A549 (cell line): ENCODE data around the gene QPCTL. TPM values are rescaled to one million over a fixed set of nuclear protein-coding genes. Genes with fewer than 3 reads are reported as not detected.

Experiments used
- ATAC-seq, 2 experiments: fragments of 200-7000 bp in 1 of 2; fragments of >200 bp in 1 of 2; cut with Nextera tagmentation in 1 of 2; cut with Tn5 transposase in 1 of 2; 3 replicates each; pipeline versions ENCODE4 v1.8.0 to v1.9.1; 2018 to 2020; ENCODE audit warnings: mild to moderate bottlenecking in 1 of 2, moderate library complexity in 1 of 2
- CTCF ChIA-PET: fragments of 300-600 bp; sonication (Branson Sonifier 250); formaldehyde crosslinking; extraction: SDS; loops from one replicate; lab custom pipeline; 2021; ENCODE audit warnings: antibody characterized with exemption, inconsistent platforms; lab: Yijun Ruan, JAX
- POLR2A ChIA-PET: fragments of 350-600 bp; formaldehyde crosslinking; extraction: SDS; loops from one replicate; lab custom pipeline; 2021; ENCODE audit warnings: antibody characterized with exemption, inconsistent platforms; lab: Yijun Ruan, JAX
- DNase-seq, 2 experiments: peaks; one replicate each; pipeline versions ENCODE4 v3.0.0 to v3.0.0-alpha.2; 2011 to 2016; ENCODE audit warnings: low read depth in 1 of 2, low spot score in 1 of 2
- FAIRE-seq: peaks from 2 replicates; lab custom pipeline; 2011; peaks lifted over from hg19 to GRCh38; lab: Jason Lieb, UNC
- H3K27ac ChIP-seq, 2 experiments: fragments of >200 bp; sonication (Bioruptor Twin); formaldehyde crosslinking; 3 replicates each; pipeline ENCODE4 v1.5.1; 2016 to 2017
- H3K4me1 ChIP-seq: fragments of >200 bp; sonication (Bioruptor Twin); formaldehyde crosslinking; 3 replicates; pipeline ENCODE4 v1.6.1; 2016
- H3K4me2 ChIP-seq: fragments of >200 bp; sonication (Bioruptor Twin); formaldehyde crosslinking; 3 replicates; pipeline ENCODE4 v1.6.1; 2016
- H3K4me3 ChIP-seq: fragments of >200 bp; sonication (Bioruptor Twin); formaldehyde crosslinking; 3 replicates; pipeline ENCODE4 v1.5.1; 2016
- H3K9me3 ChIP-seq: fragments of >200 bp; sonication (Bioruptor Twin); formaldehyde crosslinking; 3 replicates; pipeline ENCODE4 v1.6.1; 2016
- ATOH8 ChIP-seq: fragments of 250-450 bp; sonication (Bioruptor Pico); IDR thresholded peaks from 2 replicates; pipeline ENCODE4 v1.5.0; 2020; ENCODE audit warnings: low read depth, mild to moderate bottlenecking, moderate library complexity
- BCL3 ChIP-seq: fragments of >200 bp; sonication (Bioruptor Twin); formaldehyde crosslinking; IDR thresholded peaks from 3 replicates; pipeline ENCODE4 v1.6.1; 2016
- BHLHE40 ChIP-seq: IDR thresholded peaks from 2 replicates; pipeline ENCODE4 v1.6.1; 2012; ENCODE audit warnings: low read depth, low read length, inconsistent platforms
- CBX8 ChIP-seq: fragments of 200-600 bp; sonication (generic); IDR thresholded peaks from 2 replicates; pipeline ENCODE4 v1.6.1; 2016
- CTCF ChIP-seq: fragments of >200 bp; sonication (Bioruptor Twin); formaldehyde crosslinking; IDR thresholded peaks from 3 replicates; pipeline ENCODE4 v1.5.1; 2016
- EHF ChIP-seq: fragments of 250-450 bp; sonication (Bioruptor Pico); IDR thresholded peaks from 2 replicates; pipeline ENCODE4 v1.5.0; 2020; ENCODE audit warnings: mild to moderate bottlenecking
- ELK1 ChIP-seq: fragments of 150-350 bp; IDR thresholded peaks from 2 replicates; pipeline ENCODE4 v1.6.1; 2014; ENCODE audit warnings: low read depth, mild to moderate bottlenecking, low read length
- EP300 ChIP-seq, 2 experiments: fragments of >200 bp; sonication (Bioruptor Twin); formaldehyde crosslinking; IDR thresholded peaks; 2 replicates in 1 of 2; 3 replicates in 1 of 2; pipeline ENCODE4 v1.6.1; 2016 to 2017
- FOXS1 ChIP-seq: fragments of 250-450 bp; sonication (Bioruptor Pico); IDR thresholded peaks from 2 replicates; pipeline ENCODE4 v1.5.0; 2020; ENCODE audit warnings: mild to moderate bottlenecking, moderate library complexity
- HDAC2 ChIP-seq: fragments of 200-600 bp; sonication (generic); IDR thresholded peaks from 2 replicates; pipeline ENCODE4 v1.6.1; 2016
- JUN ChIP-seq, 2 experiments: fragments of >200 bp; sonication (Bioruptor Twin); formaldehyde crosslinking; IDR thresholded peaks; 2 replicates in 1 of 2; 3 replicates in 1 of 2; pipeline ENCODE4 v1.6.1; 2016 to 2017
- KDM5A ChIP-seq: fragments of 200-600 bp; sonication (generic); IDR thresholded peaks from 2 replicates; pipeline ENCODE4 v1.6.1; 2016; ENCODE audit warnings: antibody characterized with exemption, mild to moderate bottlenecking
- MAFK ChIP-seq: fragments of 450-650 bp; IDR thresholded peaks from 2 replicates; pipeline ENCODE4 v1.6.1; 2014; ENCODE audit not compliant: partially characterized antibody
- MAX ChIP-seq: IDR thresholded peaks from 2 replicates; pipeline ENCODE4 v1.6.1; 2012
- MAZ ChIP-seq: fragments of 150-350 bp; IDR thresholded peaks from 2 replicates; pipeline ENCODE4 v1.6.1; 2014; ENCODE audit warnings: antibody characterized with exemption, low read depth, low read length, borderline replicate concordance
- NFE2L2 ChIP-seq: fragments of 150-350 bp; conservative IDR thresholded peaks from 2 replicates; pipeline ENCODE4 v1.6.1; 2014; ENCODE audit warnings: low read length
- POLR2A ChIP-seq: IDR thresholded peaks from 2 replicates; pipeline ENCODE4 v1.6.1; 2012; ENCODE audit warnings: mild to moderate bottlenecking, low read length
- RAD21 ChIP-seq, 2 experiments: fragments of >200 bp in 1 of 2; sonication (Bioruptor Twin) in 1 of 2; formaldehyde crosslinking in 1 of 2; IDR thresholded peaks in 1 of 2; conservative IDR thresholded peaks in 1 of 2; 2 replicates in 1 of 2; 3 replicates in 1 of 2; pipeline ENCODE4 v1.6.1; 2012 to 2018; ENCODE audit warnings: inconsistent platforms in 1 of 2
- RARB ChIP-seq: fragments of 250-450 bp; sonication (Bioruptor Pico); IDR thresholded peaks from 2 replicates; pipeline ENCODE4 v1.8.0; 2021; ENCODE audit warnings: mild to moderate bottlenecking, moderate library complexity
- RCOR1 ChIP-seq: fragments of 150-350 bp; IDR thresholded peaks from 2 replicates; pipeline ENCODE4 v1.6.1; 2014; ENCODE audit warnings: antibody characterized with exemption, low read length, low read depth
- SMC3 ChIP-seq: fragments of >200 bp; sonication (Bioruptor Twin); formaldehyde crosslinking; IDR thresholded peaks from 3 replicates; pipeline ENCODE4 v1.6.1; 2018; ENCODE audit warnings: inconsistent platforms
- TFCP2L1 ChIP-seq: fragments of 250-450 bp; sonication (Bioruptor Pico); IDR thresholded peaks from 2 replicates; pipeline ENCODE4 v1.5.0; 2021; ENCODE audit warnings: mild to moderate bottlenecking
- TP53 ChIP-seq: fragments of 250-450 bp; sonication (Bioruptor Pico); IDR thresholded peaks from 2 replicates; pipeline ENCODE4 v1.5.0; 2021; ENCODE audit warnings: mild to moderate bottlenecking, moderate library complexity
- USF2 ChIP-seq: fragments of 450-650 bp; IDR thresholded peaks from 2 replicates; pipeline ENCODE4 v1.6.1; 2014; ENCODE audit warnings: antibody characterized with exemption
- ZFP36 ChIP-seq: fragments of 450-650 bp; IDR thresholded peaks from 2 replicates; pipeline ENCODE4 v1.6.1; 2014; ENCODE audit warnings: borderline replicate concordance; ENCODE audit not compliant: partially characterized antibody
- WGBS: methylation state at CpG from one replicate; pipeline ENCODE4 v1.1.6; 2017; ENCODE audit errors: missing lambda C conversion rate; 5-methylcytosine and 5-hydroxymethylcytosine counted together
- polyA plus RNA-seq, 4 experiments: library from polyadenylated mRNA; depleted of rRNA in 3 of 4; stranded (reverse); fragments of >200 nt; fragmentation: RNase III in 1 of 4; extraction: RNeasy Plus Mini Kit Qiagen cat#74134 plus additional on column Dnase treatment in 1 of 4; gene quantifications; 2 replicates in 3 of 4; 3 replicates in 1 of 4; pipeline ENCODE4 v1.2.3, GENCODE V29; 2011 to 2017

QPCTL gene
- polyA plus RNA-seq, 2 of the 4 experiments (the other 2 are of a cell fraction): 9.4 to 10.4 TPM

GRCh38 chr19:45677351-45678230, 14.9 kb upstream of the QPCTL start:
- TF ChIP-seq BHLHE40: no peak
- TF ChIP-seq EHF (CRISPR knock-in tag): no peak
- TF ChIP-seq USF2: no peak
- TF ChIP-seq EP300 (IDR thresholded peaks at IDR 0.05): no peak
- peak in 1 of 2 experiments; percentile 26; a peak in 1 of 5 replicates for TF ChIP-seq RAD21 (conservative IDR thresholded peaks at IDR 0.05 in 1 of 2, IDR thresholded peaks at IDR 0.05 in 1 of 2)
- no peak for TF ChIP-seq TP53 (CRISPR knock-in tag)
- TF ChIP-seq CBX8: no peak
- no peak for TF ChIP-seq KDM5A
- TF ChIP-seq ELK1: no peak
- no peak for TF ChIP-seq NFE2L2
- no peak for TF ChIP-seq RCOR1
- TF ChIP-seq FOXS1 (CRISPR knock-in tag): no peak
- no peak for TF ChIP-seq JUN (IDR thresholded peaks at IDR 0.05)
- no peak for TF ChIP-seq TFCP2L1 (CRISPR knock-in tag)
- no peak for TF ChIP-seq SMC3
- TF ChIP-seq ATOH8 (CRISPR knock-in tag): no peak
- no peak for TF ChIP-seq RARB
- TF ChIP-seq CTCF: peak; percentile 21; the same call in 1 of the 3 replicates
- no peak for TF ChIP-seq BCL3
- TF ChIP-seq POLR2A: no peak
- no peak for TF ChIP-seq MAZ
- peak; percentile 37; the same call in 1 of the 2 replicates for TF ChIP-seq MAX
- TF ChIP-seq HDAC2: no peak
- TF ChIP-seq MAFK: no peak
- peak; percentile 99 for TF ChIP-seq ZFP36

More at GRCh38 chr19:45677351-45678230, 14.9 kb upstream of the QPCTL start:
- peak overlapping the region; percentile 12 to 70; a peak in 5 of 6 replicates for H3K27ac ChIP-seq
- POLR2A ChIA-PET: interaction anchor here (0.5 to 3.1 kb wide), 9 partner anchors 9 to 153 kb away, joined by 3 to 25 read pairs (median 4); partner anchors contain the start of genes OPA3, QPCTL and SNRPD2
- H3K9me3 ChIP-seq: no peaks in the 10 kb centered on the region
- ATAC-seq (peak; percentile 74 to 83), DNase-seq (peak; percentile 93 to 97), FAIRE-seq (no peak)
- WGBS: 28% methylated on average over 42 of the region's 49 CpGs
- peak overlapping the region; percentile 42 for H3K4me3 ChIP-seq
- peak overlapping the region; percentile 81 for H3K4me2 ChIP-seq
- CTCF ChIA-PET: interaction anchor here (0.6 to 10.9 kb wide), 17 partner anchors 9 to 401 kb away, joined by 3 to 159 read pairs (median 4); partner anchors contain the start of genes GIPR, QPCTL and SNRPD2
- H3K4me1 ChIP-seq: peaks cover 12% of the 10 kb centered on the region
